SHP77 treated with DMSO at 0.1 percent for 48 hours (cell line): ENCODE data around the gene MAP4K4.

Source experiments
- DNase-seq: peaks from one replicate; lab custom pipeline; 2025; lab: John Stamatoyannopoulos, UW

The MAP4K4 gene

DNA sequence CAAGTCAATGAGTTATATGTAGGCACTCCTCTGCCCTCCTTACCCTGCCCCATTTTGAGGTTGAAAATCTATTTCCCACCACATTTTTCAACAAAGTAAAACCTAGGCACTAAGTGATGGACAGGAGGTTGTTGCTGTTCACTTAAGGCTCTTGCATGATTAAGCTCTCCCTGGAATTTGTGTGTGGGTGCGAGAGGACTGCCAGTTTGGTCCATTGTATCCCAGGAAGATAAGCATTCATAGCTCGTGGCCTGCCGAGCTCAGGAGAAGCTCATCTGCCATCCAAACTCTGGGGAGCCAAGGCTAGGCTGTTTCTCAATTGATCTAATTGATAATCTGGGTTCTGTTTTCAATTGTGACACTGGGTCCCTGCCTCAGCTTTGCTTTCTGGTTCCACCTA is 4.7 kb upstream of the MAP4K4 start:
- DNase-seq: no peak

DNA sequence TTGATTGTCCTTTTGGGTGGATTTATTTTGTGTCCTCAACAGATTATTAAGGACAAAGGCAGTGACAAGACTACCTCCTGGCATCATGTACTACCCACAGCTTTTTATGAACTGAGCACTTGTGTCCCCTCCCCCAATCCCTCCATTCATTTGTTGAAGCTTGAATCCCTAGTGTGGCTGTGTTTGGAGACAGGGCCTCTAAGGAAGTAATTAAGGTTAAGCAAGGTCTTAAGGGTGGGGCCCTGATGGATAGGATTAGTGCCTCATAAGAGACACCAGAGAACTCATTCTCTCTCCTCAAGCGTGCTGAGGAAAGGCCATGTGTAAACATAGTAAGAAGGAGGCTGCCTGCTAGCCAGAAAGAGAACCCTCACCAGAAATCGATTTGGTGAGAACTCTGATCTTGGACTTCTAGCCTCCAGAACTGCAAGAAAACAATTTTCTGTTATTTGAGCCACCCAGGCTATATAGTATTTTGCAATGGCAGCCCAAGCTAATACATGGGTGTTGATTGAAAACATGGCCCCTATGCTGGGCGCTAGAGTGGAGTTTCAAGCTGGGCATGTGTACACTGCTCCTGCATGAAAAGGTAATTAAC is 3.4 kb upstream of the MAP4K4 start:
- DNase-seq: no peak

DNA sequence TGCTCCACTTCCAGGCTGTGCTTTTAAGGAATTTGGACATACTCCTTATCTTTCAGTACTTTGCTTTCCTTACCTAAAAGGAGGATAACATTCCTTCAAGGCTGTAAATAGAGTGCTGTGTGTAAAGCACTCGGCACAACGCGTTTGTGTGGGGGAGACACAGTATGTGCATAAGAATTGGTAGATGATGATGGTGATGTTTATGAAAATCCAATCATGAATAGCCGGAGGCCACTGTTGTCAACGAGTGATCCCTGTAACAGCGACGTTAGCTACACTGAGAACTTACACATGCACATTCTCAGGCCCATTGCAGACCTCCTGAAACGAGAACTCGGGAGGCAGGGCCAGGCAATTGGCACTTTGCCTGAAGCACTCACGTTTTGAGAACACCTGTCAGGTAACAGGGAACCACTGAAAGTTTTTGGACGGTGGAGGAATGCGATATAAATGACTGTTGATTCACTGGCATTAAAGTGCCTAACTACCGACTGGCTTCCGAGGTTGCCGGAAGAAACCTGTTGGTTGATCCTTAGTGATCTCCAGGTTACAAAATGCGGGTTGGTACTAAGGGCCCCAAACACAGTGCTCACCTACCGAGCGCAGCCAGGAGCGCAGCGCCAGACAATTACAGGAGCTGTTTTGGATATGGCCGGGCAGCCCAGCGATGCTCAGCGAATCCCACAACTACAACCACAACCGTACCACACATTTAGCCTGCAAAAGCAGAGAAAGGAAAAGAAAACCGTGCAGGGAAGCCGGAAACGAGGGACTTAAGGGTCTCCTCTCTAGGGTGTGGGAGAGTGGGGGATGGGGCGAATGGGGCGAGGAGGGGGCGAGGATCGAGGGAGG is 1.0 kb upstream of the MAP4K4 start:
- no peak for DNase-seq

DNA sequence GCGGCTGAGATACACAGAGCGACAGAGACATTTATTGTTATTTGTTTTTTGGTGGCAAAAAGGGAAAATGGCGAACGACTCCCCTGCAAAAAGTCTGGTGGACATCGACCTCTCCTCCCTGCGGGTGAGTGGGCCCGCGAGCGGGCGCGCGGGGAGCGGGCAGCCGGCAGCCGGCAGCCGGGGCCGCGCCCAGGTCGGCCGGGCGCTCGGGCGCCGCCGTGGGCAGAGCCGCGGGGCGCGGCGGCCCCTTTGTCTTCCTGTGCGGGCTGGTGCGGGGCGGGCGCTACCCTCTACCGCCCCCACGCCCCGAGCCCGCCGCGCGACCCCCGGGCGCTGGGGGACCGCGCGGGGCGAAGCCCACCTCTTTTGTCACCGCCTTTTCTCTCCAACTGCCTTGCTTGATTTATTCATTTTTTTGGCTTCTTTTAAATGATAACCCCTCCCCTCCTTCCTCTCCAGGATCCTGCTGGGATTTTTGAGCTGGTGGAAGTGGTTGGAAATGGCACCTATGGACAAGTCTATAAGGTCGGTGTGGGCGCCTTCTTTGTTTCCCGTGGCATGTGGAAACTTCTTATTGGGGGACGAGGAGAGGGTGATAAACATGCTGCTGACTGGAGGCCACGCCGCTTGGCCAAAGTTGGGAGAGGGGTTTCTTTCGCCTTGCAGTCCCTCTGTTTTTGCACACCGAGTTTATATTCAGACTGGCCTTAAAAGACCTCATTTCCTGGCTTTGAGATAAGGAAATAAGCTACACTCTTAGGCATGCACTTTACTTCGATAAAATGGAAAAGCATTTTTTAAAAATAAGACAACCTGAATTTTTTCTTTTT is 722 bp downstream of the MAP4K4 start:
- DNase-seq: no peak

DNA sequence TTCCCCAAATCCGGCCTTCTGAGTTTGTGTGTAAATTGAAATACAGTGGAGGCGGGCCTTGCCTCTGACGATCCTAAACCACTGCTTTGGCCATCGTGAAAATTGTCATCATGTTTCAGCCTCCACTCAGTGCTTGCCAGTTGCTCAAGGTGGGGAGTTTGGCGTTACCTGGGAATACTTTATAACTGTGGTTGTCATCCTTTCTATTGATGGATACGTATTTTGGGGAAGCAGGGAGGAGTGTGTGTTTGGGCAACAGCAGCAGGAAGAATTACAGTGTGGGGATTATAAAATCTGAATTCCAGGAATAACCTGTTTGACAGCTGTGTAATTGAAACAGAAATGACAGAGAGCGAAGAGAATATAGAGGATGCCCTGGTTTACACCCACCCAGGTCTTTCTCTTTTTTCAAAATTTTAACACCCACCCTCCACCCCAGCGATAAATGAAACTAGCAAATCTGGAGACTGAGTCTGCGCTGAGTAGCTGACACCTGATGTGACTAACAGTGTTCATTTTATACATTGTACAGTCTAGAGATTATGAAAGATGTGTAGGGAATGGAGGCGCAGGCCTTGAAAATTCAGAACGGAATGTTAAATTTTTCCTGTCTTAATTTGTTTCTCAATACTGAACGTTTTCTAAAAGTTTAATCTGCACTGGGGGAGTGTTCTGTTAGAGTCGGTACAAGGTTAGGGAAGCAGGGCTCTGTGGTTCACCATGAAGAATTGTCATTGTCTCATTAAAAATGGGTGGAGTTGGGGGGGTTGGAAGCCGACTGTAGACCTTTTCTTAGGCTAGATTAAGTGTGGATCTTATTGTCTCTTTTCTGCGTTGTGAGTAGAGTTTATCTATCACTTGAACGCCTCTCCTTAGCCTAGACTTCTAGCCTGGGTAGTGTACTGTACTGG is 1.6 kb downstream of the MAP4K4 start:
- no peak for DNase-seq

DNA sequence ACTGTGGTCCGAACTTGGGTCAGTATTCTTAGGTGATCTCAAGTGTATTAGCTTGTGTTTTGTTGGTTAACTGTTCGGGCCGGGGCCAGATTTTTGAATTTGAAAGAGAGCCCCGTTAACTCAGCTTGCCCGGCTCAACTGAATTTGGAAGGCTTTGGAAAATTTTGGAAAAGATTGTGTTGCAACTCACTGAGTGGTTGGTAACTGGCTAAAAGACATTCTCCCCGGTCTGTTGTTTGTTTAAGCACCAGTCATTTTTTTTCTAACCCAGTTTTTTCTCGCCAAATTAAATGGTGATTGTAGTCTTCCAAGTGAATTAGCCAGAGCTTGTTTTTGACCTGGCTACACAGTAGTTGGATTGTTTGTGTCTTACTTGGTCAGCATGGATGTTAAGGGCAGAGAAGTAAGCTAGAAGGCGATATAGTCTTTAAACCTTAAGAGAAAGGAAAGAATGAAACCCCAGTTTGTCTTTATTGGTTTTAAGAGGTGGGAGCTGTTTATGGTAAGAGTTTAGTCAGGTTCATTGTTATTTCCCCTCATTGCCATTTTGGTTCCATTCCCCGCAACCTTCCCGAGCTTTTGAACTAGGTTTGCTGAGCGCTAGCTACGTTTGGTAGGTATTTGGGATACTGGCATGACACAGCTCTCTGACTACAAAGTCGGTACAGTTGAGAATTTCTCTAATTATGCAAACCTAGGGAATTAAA is 2.4 kb downstream of the MAP4K4 start:
- no peak for DNase-seq

DNA sequence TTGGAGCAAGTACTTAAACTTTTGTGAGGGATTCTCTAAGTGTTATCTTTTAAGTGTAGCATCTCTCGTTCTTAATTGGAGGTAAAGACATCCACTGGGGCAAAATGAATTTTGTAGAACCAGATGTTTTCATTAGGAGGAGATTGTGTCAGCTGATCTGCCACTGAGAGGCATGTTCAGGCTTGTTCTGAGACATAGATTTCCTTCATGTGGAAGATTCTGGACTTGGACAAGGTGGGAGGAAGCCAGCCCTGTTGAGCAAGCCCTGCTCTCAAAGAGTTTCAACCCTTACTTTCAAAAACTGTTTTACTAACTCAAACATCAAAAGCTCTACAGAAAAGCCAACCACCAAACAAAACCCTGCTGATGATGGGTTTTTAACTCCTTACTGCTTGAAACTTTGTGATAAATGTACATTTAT is 6.5 kb downstream of the MAP4K4 start:
- no peak for DNase-seq

DNA sequence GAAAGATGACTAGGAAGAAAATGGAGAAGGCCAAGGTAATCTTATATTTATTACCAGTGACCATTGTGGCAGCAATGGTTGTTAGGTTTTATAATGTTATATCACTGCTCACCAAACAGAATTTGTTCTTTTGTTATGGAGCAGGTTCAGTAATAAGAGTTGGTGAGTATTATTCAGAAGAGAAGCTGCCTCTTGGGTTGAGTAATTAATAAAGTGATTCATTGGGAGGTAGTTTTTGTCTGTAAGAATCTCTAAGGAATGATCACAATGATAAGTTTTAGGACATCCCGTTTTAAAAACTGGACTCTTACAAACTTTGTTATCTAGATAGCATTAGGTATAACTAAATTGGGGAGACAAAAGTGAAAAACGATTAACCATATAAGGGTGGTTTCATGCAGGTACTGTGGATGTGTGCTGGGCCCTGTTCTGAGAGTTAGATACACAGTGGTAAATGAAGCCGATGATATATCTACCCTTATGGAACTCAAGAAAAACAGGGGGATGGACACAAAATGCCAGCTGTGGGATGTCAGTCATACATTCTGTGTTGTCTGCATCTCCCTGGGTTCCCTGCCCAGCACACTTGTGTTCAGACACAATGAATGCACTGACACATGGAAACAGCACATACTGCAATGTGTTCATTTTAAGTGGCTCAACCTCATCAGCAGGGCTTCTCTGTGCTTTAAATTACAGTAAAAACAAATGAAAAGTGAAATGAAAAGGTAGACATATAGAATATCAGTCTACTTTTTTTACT is 7.5 kb downstream of the MAP4K4 start:
- DNase-seq: no peak

DNA sequence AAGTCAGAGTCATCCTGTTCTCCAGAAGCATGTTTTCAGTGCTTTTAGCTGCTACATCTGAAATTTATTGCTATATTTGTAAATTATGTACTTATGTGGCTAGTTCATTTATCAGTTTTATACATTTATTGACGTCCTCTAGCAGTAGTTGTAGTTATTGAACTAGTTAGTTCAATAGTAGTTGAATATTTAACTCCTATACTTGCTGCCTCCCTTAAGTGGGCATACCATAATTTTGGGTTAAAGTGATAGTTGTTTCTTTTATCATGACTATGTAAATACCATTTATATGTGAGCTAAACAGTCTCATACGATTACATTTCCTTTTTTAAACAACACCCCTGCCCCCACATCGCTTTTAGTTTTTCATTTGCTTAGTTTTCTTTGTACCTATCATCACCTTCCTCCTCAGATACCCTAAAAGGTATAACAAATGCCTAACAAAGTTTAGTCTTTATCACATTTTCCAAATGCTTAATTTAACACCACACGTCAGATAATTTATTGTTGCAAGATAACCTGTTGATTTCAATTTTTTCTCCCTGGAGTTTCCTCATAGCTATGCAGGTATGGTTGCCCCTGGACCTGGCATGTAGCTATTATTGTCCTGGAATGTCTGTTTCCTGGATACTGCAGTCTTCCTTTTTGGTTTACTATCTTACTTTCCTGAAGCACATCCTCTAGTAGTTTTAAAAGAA is 8.8 kb downstream of the MAP4K4 start:
- DNase-seq: no peak

DNA sequence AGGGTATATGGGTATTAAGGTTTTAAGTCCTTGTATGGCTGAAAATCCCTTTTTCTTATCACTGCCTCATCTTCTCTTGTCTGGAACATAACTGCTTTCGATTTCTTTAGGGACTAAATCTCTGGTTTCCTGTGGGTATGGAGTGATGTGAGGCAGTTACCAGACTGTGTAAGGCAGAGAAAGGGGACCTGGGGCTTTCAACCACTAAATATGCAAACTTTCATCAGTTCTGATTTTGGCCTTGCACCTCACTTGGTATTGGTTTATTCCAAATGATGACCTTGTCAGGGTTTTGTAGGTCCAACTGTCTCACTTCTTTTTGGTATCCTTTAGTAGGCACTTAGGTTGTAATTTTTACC is 9.3 kb downstream of the MAP4K4 start:
- DNase-seq: no peak

DNA sequence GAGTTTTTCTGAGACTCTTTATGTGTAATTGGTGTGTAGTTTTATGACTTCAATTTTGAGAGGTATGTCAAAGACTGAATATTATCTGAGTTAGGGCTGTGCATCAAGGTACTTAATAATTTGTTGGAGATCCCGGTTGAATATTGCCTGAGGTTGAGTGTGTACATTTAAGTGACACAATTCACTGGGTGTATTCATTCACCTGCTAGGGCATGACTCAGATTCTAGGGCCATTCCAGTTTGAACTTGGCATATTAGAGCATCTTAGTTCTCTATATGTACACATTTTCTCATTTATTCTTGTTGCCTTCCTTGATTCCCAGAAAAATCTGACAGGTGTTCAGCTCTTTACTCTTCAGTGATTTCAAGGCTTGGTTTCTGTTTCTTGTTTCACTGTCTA is 12.5 kb downstream of the MAP4K4 start:
- DNase-seq: no peak

DNA sequence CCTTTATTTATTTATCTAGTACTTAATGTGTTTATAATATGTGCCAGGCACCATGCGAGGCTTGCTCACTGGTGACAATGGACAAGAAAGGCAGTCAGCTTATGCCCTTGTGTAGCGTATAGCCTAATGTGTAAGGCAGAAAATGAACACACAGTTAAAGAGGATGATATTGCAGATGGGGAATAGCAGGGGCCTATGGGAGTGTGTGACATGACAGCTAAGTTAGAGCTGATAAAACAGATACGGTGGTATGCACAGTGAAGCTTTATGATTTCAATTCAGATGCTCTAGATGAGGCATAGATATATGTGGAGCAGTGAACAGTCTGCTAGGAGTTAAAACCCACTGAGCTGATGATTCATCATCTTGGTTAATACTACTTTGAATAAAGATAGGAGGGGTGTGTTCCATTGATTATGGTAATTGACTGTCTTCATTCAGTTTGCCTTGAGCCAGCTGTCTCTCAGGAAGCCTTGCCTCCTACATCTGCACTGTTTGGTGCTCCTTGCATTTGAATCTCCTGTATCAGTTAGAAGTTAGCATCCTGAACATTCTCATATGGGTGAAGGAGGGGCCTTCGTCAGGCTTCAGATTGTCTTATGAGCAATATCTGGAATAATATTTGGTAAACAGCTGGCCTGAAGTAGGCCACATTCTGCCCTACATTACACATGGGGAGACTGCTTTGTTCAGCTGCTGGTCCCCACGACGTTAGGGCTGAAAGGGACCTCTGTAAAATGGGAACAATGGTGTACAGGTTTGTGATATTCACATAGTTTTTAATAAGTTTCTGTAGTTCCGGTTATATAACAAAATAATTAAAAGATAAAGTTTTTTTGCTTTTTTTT is 13.2 kb downstream of the MAP4K4 start:
- DNase-seq: no peak

DNA sequence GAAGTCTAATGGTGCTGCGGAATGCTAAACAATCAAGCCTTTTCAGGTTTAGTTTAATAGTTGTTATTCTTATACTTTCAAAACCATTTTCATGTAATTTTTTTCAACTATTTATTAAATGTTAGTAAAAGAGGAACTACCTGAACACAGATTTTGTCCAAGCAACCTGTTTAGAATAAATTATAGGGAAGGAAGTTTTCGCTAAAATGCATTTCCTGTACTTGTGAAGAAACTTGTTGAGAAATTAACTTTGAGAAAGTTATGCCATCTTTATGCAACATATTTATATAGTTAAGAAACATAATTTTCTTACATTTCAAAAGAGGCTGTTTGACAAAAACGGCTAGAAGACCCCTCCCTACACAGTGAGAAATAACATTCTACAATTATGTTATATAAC is 16.6 kb downstream of the MAP4K4 start:
- no peak for DNase-seq

DNA sequence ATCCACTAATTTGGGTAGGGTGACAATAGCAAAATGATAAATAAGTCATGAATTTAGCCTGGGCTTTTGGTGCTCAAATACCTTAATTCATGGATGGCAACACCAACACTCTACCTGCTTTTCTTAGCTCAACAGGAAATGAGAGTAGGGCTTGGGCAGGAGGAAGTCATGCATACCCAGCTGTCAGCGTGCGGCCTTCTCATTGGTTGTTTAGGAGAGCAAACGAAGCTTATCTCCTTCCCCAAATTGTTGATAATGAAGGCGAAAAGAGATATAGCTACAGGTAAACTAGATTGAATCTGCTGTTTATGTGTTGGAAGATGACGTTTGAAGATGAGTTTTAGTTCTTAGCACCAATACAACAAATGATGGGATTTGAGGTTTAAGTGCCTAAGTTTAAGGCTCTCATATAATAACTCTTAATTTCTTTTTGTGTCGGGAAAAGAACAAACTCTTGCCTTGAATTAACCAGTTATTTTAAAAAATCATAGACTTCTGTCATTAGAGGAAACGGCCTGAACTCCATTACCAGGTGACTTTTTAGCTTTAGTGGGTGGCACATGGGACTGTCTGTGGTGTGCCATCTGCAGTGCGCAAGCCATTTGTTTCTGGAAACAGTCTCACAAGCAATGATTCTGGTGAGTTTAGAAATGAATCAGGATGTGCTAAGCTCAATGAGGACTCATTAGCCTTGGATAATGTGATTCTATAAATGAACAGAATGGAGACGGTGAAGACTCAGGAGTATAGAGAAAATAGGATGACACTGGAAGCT is 19.8 kb downstream of the MAP4K4 start:
- DNase-seq: no peak

DNA sequence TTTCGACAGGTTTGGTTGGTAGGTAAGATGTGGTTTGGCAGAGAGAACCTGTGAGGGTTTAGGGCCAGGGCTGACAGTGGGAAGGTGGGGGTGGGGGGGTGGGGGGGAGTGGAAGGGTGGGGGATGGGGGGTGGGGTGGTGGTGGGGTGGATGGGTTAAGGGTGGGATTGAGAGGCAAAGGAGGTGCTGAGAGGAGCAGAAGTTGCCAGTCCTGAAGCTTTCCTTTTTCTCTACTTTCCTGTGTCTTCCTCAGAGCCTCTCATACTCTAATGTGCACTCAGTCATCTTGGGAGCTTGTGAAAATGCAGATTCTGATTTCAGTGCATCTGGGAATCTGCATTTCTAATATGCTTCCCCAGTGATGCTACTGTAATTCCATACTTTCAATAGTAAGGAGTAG is 21.0 kb downstream of the MAP4K4 start:
- DNase-seq: no peak

DNA sequence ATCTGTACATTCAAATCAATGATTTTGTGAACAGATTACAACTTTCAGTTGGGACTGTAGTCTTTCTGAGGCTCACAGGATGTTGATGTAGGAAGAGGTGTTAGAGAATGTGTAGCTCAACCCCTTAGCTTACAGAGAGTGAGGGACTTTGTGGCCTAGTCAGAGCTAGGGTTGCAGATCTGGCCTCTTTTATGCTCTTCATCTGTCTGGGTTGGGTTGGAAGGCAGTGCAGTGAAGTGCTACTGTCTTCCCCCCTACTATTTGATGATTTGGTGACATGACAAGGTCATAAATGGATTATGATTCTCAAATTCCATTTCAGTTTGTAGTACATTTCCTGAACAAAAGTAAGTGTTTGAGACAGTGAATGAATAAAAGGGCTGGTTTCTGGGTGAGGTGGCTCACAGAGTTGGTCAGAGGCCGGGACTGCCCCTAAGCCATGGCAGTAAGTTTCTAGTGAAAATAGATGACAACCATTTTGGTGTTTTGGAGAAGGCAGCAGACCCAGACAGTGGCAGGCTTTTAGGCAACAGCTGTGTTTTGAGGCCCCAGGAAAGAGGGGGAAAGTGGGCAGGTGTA is 21.6 kb downstream of the MAP4K4 start:
- DNase-seq: no peak

DNA sequence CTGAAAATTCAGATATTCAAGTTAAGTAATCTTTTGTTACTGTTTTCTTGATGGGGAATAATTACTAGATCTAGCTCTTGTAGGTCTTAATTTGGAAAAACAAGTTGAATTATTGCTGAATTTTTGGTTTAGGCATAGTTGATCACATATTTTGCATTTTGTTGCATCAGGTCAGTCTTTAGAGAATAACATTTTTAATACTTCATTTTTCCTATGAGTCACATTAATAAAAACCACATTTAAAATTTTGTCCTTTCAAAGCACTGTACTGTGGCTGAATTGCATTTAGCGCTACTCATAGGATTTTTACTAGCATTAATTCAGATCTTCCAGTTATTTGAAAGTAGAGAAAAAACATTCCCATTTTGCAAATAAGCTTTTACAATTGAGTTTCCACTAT is 23.2 kb downstream of the MAP4K4 start:
- DNase-seq: no peak

DNA sequence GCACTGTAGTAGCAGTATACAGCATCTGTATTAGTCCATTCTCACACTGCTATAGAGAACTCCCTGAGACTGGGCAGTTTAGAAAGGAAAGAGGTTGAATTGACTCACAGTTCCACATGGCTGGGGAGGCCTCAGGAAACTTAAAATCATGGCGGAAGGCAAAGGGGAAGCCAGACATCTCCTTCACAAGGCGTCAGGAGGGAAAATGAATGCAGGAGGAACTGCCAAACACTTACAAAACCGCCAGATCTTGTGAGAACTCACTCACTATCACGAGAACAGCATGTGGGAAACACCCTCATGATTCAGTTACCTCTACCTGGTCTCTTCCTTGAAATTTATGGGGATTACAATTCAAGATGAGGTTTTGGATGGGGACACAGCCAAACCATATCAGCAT is 25.4 kb downstream of the MAP4K4 start:
- no peak for DNase-seq
